CD4-positive, alpha-beta T cell treated with Interleukin-6 for 4 hours (primary cell): ENCODE results near the gene UBE4A.

ENCODE experiments used
- DNase-seq: peaks from one replicate; pipeline ENCODE4 v3.0.0-alpha.2; 2020; ENCODE audit warnings: mixed read lengths

The UBE4A gene

GRCh38 chr11:118442301-118442700 is 82.9 kb downstream of the UBE4A start:
- DNase-seq = no peak

- no peak for DNase-seq
These were observed 83.6 kb downstream of the UBE4A start for GRCh38 chr11:118442908-118443589.

GRCh38 chr11:118443590-118444218 is 84.3 kb downstream of the UBE4A start:
- DNase-seq = no peak

- no peak for DNase-seq
These were observed 88.0 kb downstream of the UBE4A start for GRCh38 chr11:118447423-118447822.

GRCh38 chr11:118448294-118448693 is 88.9 kb downstream of the UBE4A start:
- DNase-seq = no peak
